GM12878 (cell line): ENCODE data around the gene GRIN2C. TPM values are rescaled to one million over a fixed set of nuclear protein-coding genes. Genes with fewer than 3 reads are reported as not detected.

Source experiments
- ATAC-seq: fragments of 200-7000 bp; cut with Tn5 transposase; 3 replicates; pipeline ENCODE4 v1.9.1; 2020; ENCODE audit warnings: mild to moderate bottlenecking, moderate library complexity
- BruUV-seq: library from RNA; stranded (reverse); fragments of 400-500 nt; replicated peaks from 2 replicates; lab custom pipeline; 2021; lab: Mats Ljungman, UMichigan
- CTCF ChIA-PET: fragments of 300-600 bp; sonication (Branson Sonifier 250); formaldehyde crosslinking; extraction: SDS; loops from one replicate; lab custom pipeline; 2021; ENCODE audit warnings: inconsistent platforms; lab: Yijun Ruan, JAX
- POLR2A ChIA-PET: fragments of 350-600 bp; formaldehyde crosslinking; extraction: SDS; loops from one replicate; lab custom pipeline; 2021; ENCODE audit warnings: inconsistent platforms; lab: Charles Lee
- RAD21 ChIA-PET: fragments of 300-600 bp; sonication (Branson Sonifier 250); formaldehyde crosslinking; loops from one replicate; lab custom pipeline; 2023; ENCODE audit warnings: antibody characterized with exemption; ENCODE audit not compliant: unreplicated experiment; lab: Charles Lee
- SMC1A ChIA-PET: fragments of 300-600 bp; sonication (Branson Sonifier 250); formaldehyde crosslinking; loops from one replicate; lab custom pipeline; 2023; ENCODE audit not compliant: unreplicated experiment, uncharacterized antibody; lab: Charles Lee
- DNase-seq: peaks from one replicate; pipeline ENCODE4 v3.0.0-alpha.2; 2011; ENCODE audit warnings: low read depth, low spot score
- FAIRE-seq: peaks from 3 replicates; lab custom pipeline; 2011; peaks lifted over from hg19 to GRCh38; lab: Jason Lieb, UNC
- H2AFZ ChIP-seq: 2 replicates; pipeline ENCODE4 v1.6.0; 2011; ENCODE audit warnings: low read depth, low read length, control low read depth; ENCODE audit not compliant: control insufficient read depth
- H3K27ac ChIP-seq: 2 replicates; pipeline ENCODE4 v1.5.1; 2011; ENCODE audit warnings: control low read depth; ENCODE audit not compliant: control insufficient read depth, insufficient read depth
- H3K27me3 ChIP-seq, 2 experiments: replicated peaks in 1 of 2; 2 replicates each; pipeline versions ENCODE4 v1.6.0 to v1.6.1; 2011; ENCODE audit warnings: low read length in 1 of 2; ENCODE audit not compliant: control insufficient read depth in 2 of 2, insufficient read depth in 2 of 2
- H3K36me3 ChIP-seq, 2 experiments: 2 replicates each; pipeline ENCODE4 v1.5.1; 2011; ENCODE audit warnings: low read length in 1 of 2; ENCODE audit not compliant: control insufficient read depth in 2 of 2, insufficient read depth in 2 of 2
- H3K4me1 ChIP-seq: 2 replicates; pipeline ENCODE4 v1.6.1; 2011; ENCODE audit warnings: mild to moderate bottlenecking, low read length, moderate library complexity, mixed read lengths; ENCODE audit not compliant: control insufficient read depth, insufficient read depth
- H3K4me2 ChIP-seq: 2 replicates; pipeline ENCODE4 v1.6.0; 2011; ENCODE audit warnings: control low read depth; ENCODE audit not compliant: control insufficient read depth, insufficient read depth
- H3K4me3 ChIP-seq: fragments of 200-600 bp; sonication (generic); 2 replicates; pipeline ENCODE4 v1.5.1; 2016
- H3K79me2 ChIP-seq: 2 replicates; pipeline ENCODE4 v1.6.0; 2011; ENCODE audit warnings: low read length; ENCODE audit not compliant: control insufficient read depth, insufficient read depth
- H3K9ac ChIP-seq: 2 replicates; pipeline ENCODE4 v1.8.0; 2011; ENCODE audit warnings: low read length, control low read depth, mixed read lengths; ENCODE audit not compliant: control insufficient read depth, insufficient read depth
- H3K9me3 ChIP-seq: replicated peaks from 3 replicates; pipeline ENCODE4 v1.5.1; 2011; ENCODE audit warnings: mild to moderate bottlenecking, low read length; ENCODE audit not compliant: control insufficient read depth, insufficient read depth
- H4K20me1 ChIP-seq: 2 replicates; pipeline ENCODE4 v1.6.0; 2011; ENCODE audit not compliant: control insufficient read depth, insufficient read depth
- CTCF ChIP-seq, 3 experiments: IDR thresholded peaks in 2 of 3; conservative IDR thresholded peaks in 1 of 3; 2 replicates each; pipeline ENCODE4 v1.5.1; 2011; ENCODE audit warnings: low read depth in 3 of 3, low read length in 3 of 3, mild to moderate bottlenecking in 3 of 3, control low read depth in 2 of 3, moderate library complexity in 2 of 3, inconsistent platforms in 1 of 3, mixed read lengths in 1 of 3; ENCODE audit not compliant: control insufficient read depth in 2 of 3, insufficient read depth in 1 of 3; ENCODE audit errors: extremely low read depth in 1 of 3
- MXI1 ChIP-seq: fragments of 150-350 bp; IDR thresholded peaks from 2 replicates; pipeline ENCODE4 v1.6.1; 2011; ENCODE audit warnings: low read depth, mild to moderate bottlenecking, inconsistent platforms, low read length, improper control_type of control experiment
- TCF12 ChIP-seq: IDR thresholded peaks from 2 replicates; pipeline ENCODE4 v1.6.1; 2011; ENCODE audit warnings: low read depth, mild to moderate bottlenecking, low read length
- YY1 ChIP-seq: IDR thresholded peaks from 2 replicates; pipeline ENCODE4 v1.6.1; 2011; ENCODE audit warnings: low read depth, mild to moderate bottlenecking, low read length
- WGBS: methylation state at CpG from one replicate; pipeline ENCODE4 v1.1.6; 2016; ENCODE audit warnings: low lambda C conversion rate; ENCODE audit not compliant: insufficient replicate concordance, insufficient coverage; ENCODE audit errors: missing lambda C conversion rate; 5-methylcytosine and 5-hydroxymethylcytosine counted together
- in situ Hi-C: fragments of 300-500 bp; cut with MboI; formaldehyde crosslinking; loops from 9 replicates; pipeline ENCODE4 v1.14.3; 2018; ENCODE audit warnings: mixed read lengths
- intact Hi-C: fragments of 100-400 bp; cut with micrococcal nuclease; formaldehyde crosslinking; loops from one replicate; pipeline ENCODE4 v1.14.2; 2022; ENCODE audit not compliant: unreplicated experiment
- polyA plus RNA-seq, 11 experiments: library from polyadenylated mRNA; depleted of rRNA in 4 of 11; unstranded in 6 of 11; stranded (reverse) in 5 of 11; fragments of >200 nt; fragmentation: Nextera tagmentation in 4 of 11; fragmentation: Illumina TruSeq in 1 of 11; extraction: Ambion mirVana in 4 of 11; extraction: Trizol in 1 of 11; gene quantifications; 1 replicate in 1 of 11; 2 replicates in 10 of 11; pipeline versions ENCODE4 v1.2.1 to v1.2.3, GENCODE V29; 2011 to 2016; ENCODE audit warnings: inconsistent platforms in 2 of 11, missing spikeins in 2 of 11, low read depth in 1 of 11
- total RNA-seq, 4 experiments: library from RNA; depleted of rRNA in 3 of 4; stranded (reverse); fragments of >200 nt in 3 of 4; fragmentation: Illumina TruSeq in 1 of 4; extraction: Trizol in 1 of 4; gene quantifications; 2 replicates each; pipeline versions ENCODE4 v1.2.1 to v1.2.3, GENCODE V29; 2013 to 2021

Gene GRIN2C
- total and polyA plus RNA-seq, 10 of the 15 experiments (the other 5 are each of a cell fraction or from before 2014, with no cell fraction given), result 0.01 to 0.20 (median 0.11) TPM; not detected in 2

GRCh38 chr17:74866198-74866835, 6.6 kb upstream of the GRIN2C start (continued):
- TF ChIP-seq MXI1 (no peak), YY1 (no peak)

GRCh38 chr17:74865504-74866197, 6.0 kb upstream of the GRIN2C start:
- no peak for TF ChIP-seq TCF12
- TF ChIP-seq CTCF (IDR thresholded peaks at IDR 0.05 in 2 of 3, conservative IDR thresholded peaks at IDR 0.05 in 1 of 3; ENCODE audit: control insufficient read depth in 2 of 3, extremely low read depth in 1 of 3, insufficient read depth in 1 of 3, low read depth in 3 of 3, low read length in 3 of 3), result peak in 1 of 3 experiments; percentile 14; a peak in 1 of 6 replicates
- H2AFZ ChIP-seq, result no peak overlapping the region
- WGBS, result 53% methylated on average over 19 of the region's 19 CpGs
- in situ Hi-C loops (loop anchor here (5.0 kb wide), 1 partner anchor 123 kb away; no protein-coding TSS in a partner anchor), intact Hi-C loops (loop anchor here (1.0 to 2.0 kb wide), 2 partner anchors 74 to 209 kb away; no protein-coding TSS in a partner anchor)
- ChIA-PET POLR2A (interaction anchor here (0.6 to 1.7 kb wide), 6 partner anchors 87 to 214 kb away, joined by 3 to 5 read pairs (median 4); partner anchors contain the start of gene NAT9), SMC1A (interaction anchor here (0.6 to 1.9 kb wide), 7 partner anchors 8 to 121 kb away, joined by 3 to 13 read pairs (median 4); partner anchors contain the start of gene FDXR), RAD21 (interaction anchor here (0.7 to 4.9 kb wide), 12 partner anchors 9 to 340 kb away, joined by 3 to 21 read pairs (median 4); partner anchors contain the start of gene NUP85), CTCF (interaction anchor here (0.6 to 10.2 kb wide), 23 partner anchors 8 to 299 kb away, joined by 3 to 98 read pairs (median 4); partner anchors contain the start of genes FDXR and RAB37)
- peaks cover 0 to 2% of the 10 kb centered on the region in 2 experiments; a peak in 2 of 4 replicates for H3K27me3 ChIP-seq
- no peak overlapping the region for H3K4me3 ChIP-seq
- H4K20me1 ChIP-seq, result no peaks in the 10 kb centered on the region
- peak; percentile 47 for ATAC-seq
- peaks cover 4% of the 10 kb centered on the region; the same call in 1 of the 2 replicates for H3K4me1 ChIP-seq
- BruUV-seq, result no TSS peak
- H3K79me2 ChIP-seq, result no peaks in the 10 kb centered on the region
- H3K9me3 ChIP-seq, result no peaks in the 10 kb centered on the region
- H3K9ac ChIP-seq, result no peak overlapping the region
- no peak for DNase-seq
- H3K4me2 ChIP-seq, result no peak overlapping the region
- FAIRE-seq, result no peak
- H3K36me3 ChIP-seq, result no peaks in the 10 kb centered on the region; a peak in 3 of 4 replicates
- no peak overlapping the region for H3K27ac ChIP-seq
